Esophagus squamous epithelium (tissue), 4 donors: ENCODE results near the gene SSTR3.

Experiments
- POLR2A ChIP-seq, 4 donors: fragments of 450-650 bp; IDR thresholded peaks; one replicate each; pipeline ENCODE4 v1.6.1; 2017; ENCODE audit warnings: antibody characterized with exemption in 4 of 4, mild to moderate bottlenecking in 4 of 4, moderate library complexity in 3 of 4
- TF ChIP-seq, protein P1 (sequence below), 6 experiments: fragments of 450-650 bp in 4 of 6; fragments of 200-600 bp in 2 of 6; sonication (generic) in 2 of 6; IDR thresholded peaks; one replicate each; pipeline ENCODE4 v1.5.1; 2016 to 2019; ENCODE audit warnings: antibody characterized with exemption in 6 of 6, mild to moderate bottlenecking in 4 of 6, moderate library complexity in 4 of 6

DNA sequence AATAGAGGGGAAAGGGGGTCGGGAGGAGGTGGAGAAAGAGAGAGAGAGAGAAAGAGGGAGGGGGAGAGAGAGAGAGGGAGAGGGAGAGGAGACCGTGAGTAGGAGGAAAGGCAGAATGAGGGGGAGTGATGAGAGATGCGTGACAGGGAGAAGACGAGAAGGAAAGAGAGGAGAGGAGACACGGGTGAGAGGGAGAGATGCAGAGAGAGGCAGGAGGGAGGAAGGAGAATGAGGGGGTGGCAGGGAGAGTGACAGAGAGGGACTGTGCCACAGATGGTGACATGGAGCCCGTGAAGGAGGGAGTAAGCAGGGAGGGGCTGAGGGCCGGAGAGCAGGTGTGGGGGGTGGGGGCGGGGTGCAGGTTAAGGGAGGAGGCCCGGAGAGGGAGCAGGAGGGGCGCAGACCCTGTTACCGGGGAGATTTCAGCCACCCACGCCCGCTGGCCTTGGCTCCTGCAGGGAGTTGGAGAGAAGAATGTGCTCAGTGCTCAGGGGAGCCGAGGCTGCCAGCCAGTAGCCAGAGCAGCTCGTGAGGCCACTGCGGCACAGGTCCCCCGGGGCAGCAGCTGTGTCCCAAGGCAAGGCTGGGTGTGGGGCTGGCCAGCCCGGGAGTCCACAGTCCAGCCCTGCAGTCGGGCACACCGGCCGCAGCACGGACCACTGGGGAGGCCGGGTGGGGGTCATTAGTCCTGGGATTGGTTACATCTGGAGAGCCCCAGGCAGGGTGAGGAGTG is at the start of gene SSTR3:
- TF ChIP-seq, protein P1, sequence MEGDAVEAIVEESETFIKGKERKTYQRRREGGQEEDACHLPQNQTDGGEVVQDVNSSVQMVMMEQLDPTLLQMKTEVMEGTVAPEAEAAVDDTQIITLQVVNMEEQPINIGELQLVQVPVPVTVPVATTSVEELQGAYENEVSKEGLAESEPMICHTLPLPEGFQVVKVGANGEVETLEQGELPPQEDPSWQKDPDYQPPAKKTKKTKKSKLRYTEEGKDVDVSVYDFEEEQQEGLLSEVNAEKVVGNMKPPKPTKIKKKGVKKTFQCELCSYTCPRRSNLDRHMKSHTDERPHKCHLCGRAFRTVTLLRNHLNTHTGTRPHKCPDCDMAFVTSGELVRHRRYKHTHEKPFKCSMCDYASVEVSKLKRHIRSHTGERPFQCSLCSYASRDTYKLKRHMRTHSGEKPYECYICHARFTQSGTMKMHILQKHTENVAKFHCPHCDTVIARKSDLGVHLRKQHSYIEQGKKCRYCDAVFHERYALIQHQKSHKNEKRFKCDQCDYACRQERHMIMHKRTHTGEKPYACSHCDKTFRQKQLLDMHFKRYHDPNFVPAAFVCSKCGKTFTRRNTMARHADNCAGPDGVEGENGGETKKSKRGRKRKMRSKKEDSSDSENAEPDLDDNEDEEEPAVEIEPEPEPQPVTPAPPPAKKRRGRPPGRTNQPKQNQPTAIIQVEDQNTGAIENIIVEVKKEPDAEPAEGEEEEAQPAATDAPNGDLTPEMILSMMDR (IDR thresholded peaks at IDR 0.05), result no peak
- no peak for TF ChIP-seq POLR2A (IDR thresholded peaks at IDR 0.05)
